Neural crest cell (in vitro differentiated cells): ENCODE data around the gene NHERF2. TPM values are rescaled to one million over a fixed set of nuclear protein-coding genes. Genes with fewer than 3 reads are reported as not detected.
A peak's percentile ranks its signal among the peaks of the same experiment; 100 is the strongest.

Experiments
- DNase-seq: peaks from one replicate; pipeline ENCODE4 v3.0.0; 2021; ENCODE audit warnings: low read depth, mixed read lengths, low spot score
- H3K27ac Mint-ChIP-seq: one replicate; pipeline ENCODE4 v1.8.0; 2021; ENCODE audit warnings: mild to moderate bottlenecking, mixed read lengths; ENCODE audit not compliant: unreplicated experiment
- H3K27me3 Mint-ChIP-seq: 2 replicates; pipeline ENCODE4 v1.8.0; 2021; ENCODE audit warnings: low read depth, mild to moderate bottlenecking, mixed read lengths
- H3K36me3 Mint-ChIP-seq: 2 replicates; pipeline ENCODE4 v1.8.0; 2021; ENCODE audit warnings: low read depth, mild to moderate bottlenecking, mixed read lengths
- H3K4me1 Mint-ChIP-seq: 2 replicates; pipeline ENCODE4 v1.8.0; 2021; ENCODE audit warnings: mixed read lengths
- H3K4me3 Mint-ChIP-seq: one replicate; pipeline ENCODE4 v1.8.0; 2021; ENCODE audit warnings: mild to moderate bottlenecking, mixed read lengths
- H3K9me3 Mint-ChIP-seq: 2 replicates; pipeline ENCODE4 v1.8.0; 2021; ENCODE audit warnings: mixed read lengths
- CTCF ChIP-seq: fragments of 200-600 bp; sonication (generic); conservative IDR thresholded peaks from 2 replicates; pipeline ENCODE4 v1.5.0; 2021; ENCODE audit warnings: antibody characterized with exemption, mild to moderate bottlenecking
- total RNA-seq: library from RNA; stranded (reverse); gene quantifications from 2 replicates; pipeline ENCODE4 v1.2.1, GENCODE V29; 2021

Gene NHERF2
- total RNA-seq, 1 donor from 2014 or later, result 8.1 TPM

DNA sequence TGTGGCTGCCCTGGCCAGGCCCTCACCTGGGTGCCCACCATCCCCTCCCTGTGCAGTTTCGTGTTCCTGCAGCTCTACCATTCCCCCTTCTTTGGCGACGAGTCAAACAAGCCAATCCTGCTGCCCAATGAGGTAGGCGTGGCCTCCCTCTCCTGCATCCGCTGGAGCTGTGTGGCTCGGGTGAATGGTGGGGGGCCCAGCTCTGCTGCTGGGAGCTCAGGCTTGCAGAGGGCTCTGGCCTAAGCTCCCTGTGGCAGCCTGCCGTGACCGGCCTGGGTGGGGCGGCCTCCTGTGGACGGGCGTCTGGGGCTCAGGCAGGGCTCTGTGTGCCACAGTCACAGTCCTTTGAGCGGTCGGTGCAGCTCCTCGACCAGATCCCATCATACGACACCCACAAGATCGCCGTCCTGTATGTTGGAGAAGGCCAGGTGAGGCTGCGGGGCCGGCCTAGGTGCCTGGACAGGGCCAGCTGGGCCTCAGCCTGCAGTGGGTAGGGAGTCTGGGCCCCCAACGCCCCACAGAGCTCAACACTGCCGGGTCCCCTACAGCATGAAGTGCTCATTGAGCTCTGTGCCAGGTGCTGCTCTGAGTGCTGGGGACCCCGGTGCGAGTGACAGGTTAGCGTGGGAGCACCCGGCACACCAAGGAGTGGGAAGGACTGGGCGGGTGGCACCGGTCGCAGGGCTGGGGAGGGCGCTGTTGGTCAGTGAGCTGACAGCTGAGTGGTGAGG is 58.4 kb downstream of the NHERF2 start:
- H3K27ac Mint-ChIP-seq, result no peak overlapping the region
- no peak overlapping the region for H3K4me3 Mint-ChIP-seq
- no peak for TF ChIP-seq CTCF
- H3K4me1 Mint-ChIP-seq, result no peaks in the 10 kb centered on the region
- H3K36me3 Mint-ChIP-seq, result no peaks in the 10 kb centered on the region
- no peak for DNase-seq
- H3K9me3 Mint-ChIP-seq, result no peaks in the 10 kb centered on the region
- H3K27me3 Mint-ChIP-seq, result no peaks in the 10 kb centered on the region

GRCh38 chr16:2085669-2086068 is 59.0 kb downstream of the NHERF2 start:
- H3K36me3 Mint-ChIP-seq, result no peaks in the 10 kb centered on the region
- no peaks in the 10 kb centered on the region for H3K4me1 Mint-ChIP-seq
- H3K27ac Mint-ChIP-seq, result no peak overlapping the region
- no peaks in the 10 kb centered on the region for H3K27me3 Mint-ChIP-seq
- no peak for DNase-seq
- no peak overlapping the region for H3K4me3 Mint-ChIP-seq
- no peak for TF ChIP-seq CTCF
- no peaks in the 10 kb centered on the region for H3K9me3 Mint-ChIP-seq

DNA sequence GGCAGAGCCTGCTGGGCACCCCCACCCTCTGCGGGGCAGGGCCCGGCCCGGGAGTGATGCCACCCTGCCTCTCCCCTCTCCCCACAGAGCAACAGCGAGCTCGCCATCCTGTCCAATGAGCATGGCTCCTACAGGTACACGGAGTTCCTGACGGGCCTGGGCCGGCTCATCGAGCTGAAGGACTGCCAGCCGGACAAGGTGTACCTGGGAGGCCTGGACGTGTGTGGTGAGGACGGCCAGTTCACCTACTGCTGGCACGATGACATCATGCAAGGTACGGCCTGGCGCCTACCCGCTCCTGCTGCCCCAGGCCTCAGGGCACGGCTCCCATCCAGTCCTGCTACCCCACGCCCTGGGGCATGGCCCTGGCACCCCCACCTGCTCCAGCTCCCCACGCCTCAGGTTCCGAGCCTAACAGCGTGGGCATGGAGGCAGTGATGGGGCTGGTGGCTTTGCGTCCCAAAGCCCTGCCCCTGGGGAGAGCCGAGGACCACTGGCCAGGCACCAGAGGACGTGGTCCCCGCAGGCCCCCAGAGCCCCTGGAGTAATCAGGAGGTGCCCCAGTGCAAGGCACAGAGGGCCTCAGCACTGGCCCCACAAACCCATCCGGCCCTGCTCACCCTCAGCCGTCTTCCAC is 59.5 kb downstream of the NHERF2 start:
- Mint-ChIP-seq H3K27ac (no peak overlapping the region), H3K36me3 (no peaks in the 10 kb centered on the region), H3K4me1 (no peaks in the 10 kb centered on the region), H3K27me3 (no peaks in the 10 kb centered on the region), H3K4me3 (no peak overlapping the region), H3K9me3 (no peaks in the 10 kb centered on the region)
- no peak for TF ChIP-seq CTCF
- no peak for DNase-seq

- no peaks in the 10 kb centered on the region for H3K36me3 Mint-ChIP-seq
- no peaks in the 10 kb centered on the region for H3K9me3 Mint-ChIP-seq
- H3K4me3 Mint-ChIP-seq, result peak overlapping the region; percentile 31
- no peak overlapping the region for H3K27ac Mint-ChIP-seq
- H3K4me1 Mint-ChIP-seq, result peaks cover 2% of the 10 kb centered on the region
- DNase-seq, result no peak
- TF ChIP-seq CTCF, result no peak
- no peaks in the 10 kb centered on the region for H3K27me3 Mint-ChIP-seq
Observed at GRCh38 chr16:2086812-2087747, 60.4 kb downstream of the NHERF2 start.

GRCh38 chr16:2087748-2088631 is 61.3 kb downstream of the NHERF2 start:
- Mint-ChIP-seq H3K27ac (no peak overlapping the region), H3K27me3 (no peaks in the 10 kb centered on the region), H3K4me1 (peaks cover 8% of the 10 kb centered on the region), H3K36me3 (no peaks in the 10 kb centered on the region), H3K4me3 (no peak overlapping the region), H3K9me3 (no peaks in the 10 kb centered on the region)
- DNase-seq, result no peak
- no peak for TF ChIP-seq CTCF
